ENCODE results near the gene PTPRM. TPM values are rescaled to one million over a fixed set of nuclear protein-coding genes. Genes with fewer than 3 reads are reported as not detected.

The PTPRM gene
- total and polyA plus RNA-seq, 2 of the 8 experiments (the other 6 are each of a cell fraction or from before 2014, with no cell fraction given), result 4.1 to 7.0 TPM

DNA sequence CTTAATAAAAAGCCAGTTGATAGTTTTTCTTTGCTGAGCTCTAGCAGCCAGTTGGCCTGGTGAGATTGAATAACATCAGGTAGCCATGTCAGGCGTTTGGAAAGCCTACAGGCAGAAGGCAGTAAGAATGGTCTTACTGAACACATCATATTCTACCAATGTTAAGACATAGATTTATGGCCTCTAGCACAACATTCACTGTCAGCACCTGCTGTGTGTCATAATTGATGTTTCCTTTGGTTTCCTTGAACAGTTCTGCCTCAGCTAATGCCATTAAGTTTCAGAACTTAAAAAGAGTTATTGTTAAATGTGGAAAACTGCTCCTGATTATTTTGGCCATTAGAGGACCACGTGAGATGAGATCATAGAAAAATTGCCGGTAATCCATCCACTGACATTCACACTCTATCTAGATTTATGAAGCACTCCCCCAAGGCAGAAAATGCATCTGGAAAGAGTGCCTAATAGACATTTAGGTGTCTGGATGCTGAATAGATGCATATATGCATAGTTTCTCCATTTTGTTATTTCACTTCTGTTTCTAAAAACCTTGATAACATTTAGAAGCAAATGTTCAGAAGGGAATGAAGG, 434.7 kb downstream of the PTPRM start:
- H4K91ac ChIP-seq (replicated peaks; ENCODE audit: insufficient read length, low read length), result no peak overlapping the region
- H3K56ac ChIP-seq (replicated peaks; ENCODE audit: insufficient read length, low read depth, low read length), result no peak overlapping the region
- H3K36me3 ChIP-seq (ENCODE audit: control insufficient read depth in 2 of 4, insufficient read depth in 4 of 4, low read length in 3 of 4), result no peaks in the 10 kb centered on the region
- no peak overlapping the region for H3K9ac ChIP-seq (replicated peaks in 1 of 4; ENCODE audit: extremely low read depth in 1 of 4, low read depth in 3 of 4, low read length in 3 of 4)
- no peak overlapping the region for H2BK120ac ChIP-seq (replicated peaks; ENCODE audit: low read depth, low read length)
- H3K27ac ChIP-seq (ENCODE audit: low read depth, low read length), result no peak overlapping the region
- no peak overlapping the region for H2BK12ac ChIP-seq (ENCODE audit: low read depth, low read length)
- no peak overlapping the region for H3K23ac ChIP-seq (ENCODE audit: insufficient read length)
- no peak overlapping the region for H2BK20ac ChIP-seq (ENCODE audit: low read length)
- no peaks in the 10 kb centered on the region for H3K23me2 ChIP-seq (ENCODE audit: low read depth, low read length)
- no peaks in the 10 kb centered on the region; a peak in 1 of 7 replicates for H3K27me3 ChIP-seq (replicated peaks in 1 of 4; ENCODE audit: control insufficient read depth in 3 of 4, extremely low read depth in 1 of 4, insufficient read depth in 3 of 4, low read length in 3 of 4)
- H2AFZ ChIP-seq (ENCODE audit: low read length), result no peak overlapping the region
- no peak overlapping the region for H4K5ac ChIP-seq (ENCODE audit: insufficient read length, low read depth, low read length)
- H3K4me2 ChIP-seq (ENCODE audit: insufficient read depth in 1 of 2, low read depth in 2 of 2, low read length in 2 of 2), result no peak overlapping the region
- H3K14ac ChIP-seq (ENCODE audit: insufficient read length), result no peak overlapping the region
- DNase-seq (ENCODE audit: low read depth in 1 of 2, low spot score in 2 of 2), result no peak
- TF ChIP-seq PHF8 (conservative IDR thresholded peaks at IDR 0.05; ENCODE audit: low read depth, low read length), result no peak
- TF ChIP-seq CHD1 (IDR thresholded peaks at IDR 0.05; ENCODE audit: low read depth, low read length), result no peak
- TF ChIP-seq SP2 (IDR thresholded peaks at IDR 0.05; ENCODE audit: low read length), result no peak
- TF ChIP-seq MAFK (IDR thresholded peaks at IDR 0.05; ENCODE audit: low read depth, low read length), result no peak
- no peak for TF ChIP-seq YY1 (IDR thresholded peaks at IDR 0.05; ENCODE audit: low read depth, low read length)
- TF ChIP-seq, protein P1, sequence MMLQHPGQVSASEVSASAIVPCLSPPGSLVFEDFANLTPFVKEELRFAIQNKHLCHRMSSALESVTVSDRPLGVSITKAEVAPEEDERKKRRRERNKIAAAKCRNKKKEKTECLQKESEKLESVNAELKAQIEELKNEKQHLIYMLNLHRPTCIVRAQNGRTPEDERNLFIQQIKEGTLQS (IDR thresholded peaks at IDR 0.05; ENCODE audit: insufficient read depth, low read depth, low read length), result no peak
- TF ChIP-seq GABPA (IDR thresholded peaks at IDR 0.05; ENCODE audit: borderline replicate concordance, insufficient read depth, low read length), result no peak
- TF ChIP-seq SUZ12 (IDR thresholded peaks at IDR 0.05; ENCODE audit: low read length), result no peak
- TF ChIP-seq FOSL1 (IDR thresholded peaks at IDR 0.05; ENCODE audit: insufficient read depth, low read depth, low read length), result no peak
- TF ChIP-seq NRF1 (IDR thresholded peaks at IDR 0.05; ENCODE audit: low read depth, low read length), result no peak
- no peak for TF ChIP-seq SIN3A (conservative IDR thresholded peaks at IDR 0.05 in 1 of 2, IDR thresholded peaks at IDR 0.05 in 1 of 2; ENCODE audit: low read depth in 1 of 2, low read length in 2 of 2)
- TF ChIP-seq CBX8 (IDR thresholded peaks at IDR 0.05; ENCODE audit: borderline replicate concordance, low read depth, low read length), result no peak
- H3K4me3 ChIP-seq (ENCODE audit: extremely low read depth in 1 of 4, insufficient read depth in 2 of 4, low read depth in 3 of 4, low read length in 4 of 4), result no peak overlapping the region
- H3K4me1 ChIP-seq (replicated peaks in 1 of 4; ENCODE audit: control insufficient read depth in 3 of 4, insufficient read depth in 4 of 4, low read length in 3 of 4), result peaks cover 0 to 3% (median 0%) of the 10 kb centered on the region in 4 experiments; a peak in 1 of 7 replicates
- H2BK5ac ChIP-seq (ENCODE audit: low read depth, low read length), result no peak overlapping the region
- no peak overlapping the region for H3K4ac ChIP-seq (replicated peaks; ENCODE audit: insufficient read length, low read depth, low read length)
- no peaks in the 10 kb centered on the region for H3K9me3 ChIP-seq (ENCODE audit: insufficient read depth in 2 of 2, low read depth in 1 of 2, low read length in 1 of 2)
- H2AK5ac ChIP-seq (ENCODE audit: low read depth, low read length), result no peak overlapping the region
- H3K79me1 ChIP-seq (ENCODE audit: low read depth, low read length), result no peaks in the 10 kb centered on the region
- WGBS, 2 experiments (ENCODE audit: extremely low coverage in 1 of 2, insufficient coverage in 1 of 2, insufficient read length in 1 of 2, insufficient replicate concordance in 2 of 2, low coverage in 1 of 2, low lambda C conversion rate in 2 of 2, missing lambda C conversion rate in 1 of 2), result 88% methylated on average over 3 of the region's 3 CpGs; no CpG with 5 or more reads in 1 of the 2 experiments
- no peak overlapping the region for H2BK15ac ChIP-seq (ENCODE audit: low read length)
- ChIA-PET CTCF (ENCODE audit: partially characterized antibody) (no interaction called here), POLR2A (ENCODE audit: partially characterized antibody) (no interaction called here)
- no peak for FAIRE-seq
- H4K20me1 ChIP-seq (replicated peaks in 1 of 2; ENCODE audit: control insufficient read depth in 1 of 2, insufficient read depth in 2 of 2, low read length in 2 of 2), result no peaks in the 10 kb centered on the region
- H4K8ac ChIP-seq (ENCODE audit: extremely low read depth, insufficient read depth, low read length), result no peak overlapping the region
- no peaks in the 10 kb centered on the region for H3K79me2 ChIP-seq (ENCODE audit: control insufficient read depth in 1 of 2, insufficient read depth in 2 of 2, low read length in 2 of 2)
- no peak overlapping the region for H3K18ac ChIP-seq (ENCODE audit: extremely low read depth, low read length)
